Panc1 (cell line): ENCODE results near the gene NRP1.

Source experiments
- POLR2AphosphoS5 ChIP-seq: IDR thresholded peaks from 2 replicates; pipeline ENCODE4 v1.6.1; 2012; ENCODE audit warnings: mild to moderate bottlenecking, low read depth, low read length, moderate library complexity
- REST ChIP-seq, 2 experiments: IDR thresholded peaks; 2 replicates each; pipeline ENCODE4 v1.6.1; 2011 to 2012; ENCODE audit warnings: low read depth in 2 of 2, control low read depth in 1 of 2, low read length in 1 of 2, mild to moderate bottlenecking in 1 of 2, moderate library complexity in 1 of 2; ENCODE audit not compliant: insufficient read depth in 1 of 2
- SIN3A ChIP-seq: IDR thresholded peaks from 2 replicates; pipeline ENCODE4 v1.6.1; 2012; ENCODE audit warnings: low read depth, mild to moderate bottlenecking, low read length, moderate library complexity, borderline replicate concordance; ENCODE audit not compliant: insufficient read depth
- TF ChIP-seq, protein P1 (sequence below): fragments of 450-650 bp; IDR thresholded peaks from 2 replicates; pipeline ENCODE4 v1.5.1; 2017; ENCODE audit warnings: mild to moderate bottlenecking

DNA sequence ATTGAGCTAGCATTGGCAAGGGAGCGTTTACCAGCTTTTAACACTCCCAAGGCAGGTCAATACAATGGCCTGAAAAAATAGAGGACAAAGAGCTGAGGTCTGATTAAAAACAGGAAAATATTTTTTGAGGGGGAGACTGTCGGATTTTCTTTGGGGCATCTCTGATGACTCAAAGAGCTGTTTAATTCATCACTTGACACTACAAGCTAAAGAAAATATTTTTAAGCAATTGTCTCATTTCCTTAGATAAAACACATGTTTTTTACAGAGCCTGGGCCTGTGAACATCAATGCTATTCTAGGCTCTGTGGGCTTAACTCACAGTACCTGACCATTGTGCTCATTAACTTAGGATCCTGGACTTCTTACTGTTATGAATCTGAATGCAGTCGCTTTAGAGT is 100.8 kb downstream of the NRP1 start:
- TF ChIP-seq, protein P1, sequence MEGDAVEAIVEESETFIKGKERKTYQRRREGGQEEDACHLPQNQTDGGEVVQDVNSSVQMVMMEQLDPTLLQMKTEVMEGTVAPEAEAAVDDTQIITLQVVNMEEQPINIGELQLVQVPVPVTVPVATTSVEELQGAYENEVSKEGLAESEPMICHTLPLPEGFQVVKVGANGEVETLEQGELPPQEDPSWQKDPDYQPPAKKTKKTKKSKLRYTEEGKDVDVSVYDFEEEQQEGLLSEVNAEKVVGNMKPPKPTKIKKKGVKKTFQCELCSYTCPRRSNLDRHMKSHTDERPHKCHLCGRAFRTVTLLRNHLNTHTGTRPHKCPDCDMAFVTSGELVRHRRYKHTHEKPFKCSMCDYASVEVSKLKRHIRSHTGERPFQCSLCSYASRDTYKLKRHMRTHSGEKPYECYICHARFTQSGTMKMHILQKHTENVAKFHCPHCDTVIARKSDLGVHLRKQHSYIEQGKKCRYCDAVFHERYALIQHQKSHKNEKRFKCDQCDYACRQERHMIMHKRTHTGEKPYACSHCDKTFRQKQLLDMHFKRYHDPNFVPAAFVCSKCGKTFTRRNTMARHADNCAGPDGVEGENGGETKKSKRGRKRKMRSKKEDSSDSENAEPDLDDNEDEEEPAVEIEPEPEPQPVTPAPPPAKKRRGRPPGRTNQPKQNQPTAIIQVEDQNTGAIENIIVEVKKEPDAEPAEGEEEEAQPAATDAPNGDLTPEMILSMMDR, result no peak
- no peak for TF ChIP-seq SIN3A
- TF ChIP-seq POLR2AphosphoS5, result no peak
- TF ChIP-seq REST (IDR thresholded peaks at IDR 0.05; ENCODE audit: insufficient read depth in 1 of 2, low read depth in 2 of 2, low read length in 1 of 2), result no peak
